K562 (cell line): ENCODE results near the gene TOM1L2. TPM values are rescaled to one million over a fixed set of nuclear protein-coding genes. Genes with fewer than 3 reads are reported as not detected.

Experiments used
- ATAC-seq: fragments of 200-7000 bp; cut with Tn5 transposase; 3 replicates; pipeline ENCODE4 v1.9.1; 2020; ENCODE audit warnings: moderate library complexity
- BruUV-seq: library from RNA; stranded (reverse); fragments of 400-500 nt; replicated peaks from 2 replicates; lab custom pipeline; 2021; lab: Mats Ljungman, UMichigan
- CTCF ChIA-PET: fragments of 300-600 bp; formaldehyde crosslinking; extraction: SDS; loops from one replicate; lab custom pipeline; 2021; ENCODE audit warnings: low intra/inter-chr PET ratio; lab: Yijun Ruan, JAX
- POLR2A ChIA-PET: fragments of 300-600, 350-650 bp; sonication (Branson Sonifier 250); formaldehyde crosslinking; extraction: SDS; loops from one replicate; lab custom pipeline; 2021; ENCODE audit warnings: antibody characterized with exemption, inconsistent platforms; lab: Yijun Ruan, JAX
- DNase-seq, 4 experiments: peaks; one replicate each; pipeline versions ENCODE4 v3.0.0 to v3.0.0-alpha.2; 2011 to 2018; ENCODE audit warnings: low spot score in 3 of 4, mixed read lengths in 3 of 4; ENCODE audit errors: extremely low read depth in 1 of 4
- FAIRE-seq: peaks from 2 replicates; lab custom pipeline; 2011; peaks lifted over from hg19 to GRCh38; lab: Jason Lieb, UNC
- H2AFZ ChIP-seq: 2 replicates; pipeline ENCODE4 v1.6.0; 2011; ENCODE audit warnings: low read depth, low read length, control low read depth, inconsistent platforms
- H3K27ac ChIP-seq: fragments of 200-600 bp; 3 replicates; pipeline ENCODE4 v1.8.0; 2011; ENCODE audit warnings: low read depth, mild to moderate bottlenecking, control low read depth, inconsistent platforms, low read length, moderate library complexity, mixed read lengths; ENCODE audit errors: extremely low read depth
- H3K27me3 ChIP-seq, 2 experiments: fragments of 300-600 bp in 1 of 2; 2 replicates in 1 of 2; 3 replicates in 1 of 2; pipeline versions ENCODE4 v1.6.0 to v1.8.0; 2011; ENCODE audit warnings: inconsistent platforms in 2 of 2, low read length in 2 of 2, mild to moderate bottlenecking in 1 of 2, mixed read lengths in 1 of 2, moderate library complexity in 1 of 2; ENCODE audit not compliant: control insufficient read depth in 2 of 2, insufficient read depth in 2 of 2
- H3K36me3 ChIP-seq: fragments of 300-600 bp; 3 replicates; pipeline ENCODE4 v1.8.0; 2011; ENCODE audit warnings: mild to moderate bottlenecking, low read length, inconsistent platforms; ENCODE audit not compliant: control insufficient read depth, insufficient read depth
- H3K4me1 ChIP-seq, 2 experiments: fragments of 200-600 bp in 1 of 2; replicated peaks in 1 of 2; 2 replicates in 1 of 2; 3 replicates in 1 of 2; pipeline versions ENCODE4 v1.5.1 to v1.8.0; 2011; ENCODE audit warnings: inconsistent platforms in 2 of 2, low read length in 2 of 2, mild to moderate bottlenecking in 1 of 2, mixed read lengths in 1 of 2, moderate library complexity in 1 of 2; ENCODE audit not compliant: control insufficient read depth in 2 of 2, insufficient read depth in 2 of 2
- H3K4me2 ChIP-seq: 2 replicates; pipeline ENCODE4 v1.6.1; 2011; ENCODE audit warnings: low read length, control low read depth, inconsistent platforms, mixed read lengths; ENCODE audit not compliant: insufficient read depth
- H3K4me3 ChIP-seq: fragments of 200-600 bp; sonication (generic), shearing (Covaris generic); 2 replicates; pipeline ENCODE4 v1.5.1; 2016; ENCODE audit warnings: control low read depth, inconsistent platforms
- H3K79me2 ChIP-seq: fragments of 200-600 bp; 3 replicates; pipeline ENCODE4 v1.8.0; 2011; ENCODE audit warnings: low read length, inconsistent platforms; ENCODE audit not compliant: control insufficient read depth, insufficient read depth
- H3K9ac ChIP-seq, 2 experiments: 2 replicates each; pipeline versions ENCODE4 v1.6.0 to v1.6.1; 2011; ENCODE audit warnings: low read depth in 2 of 2, low read length in 2 of 2, control low read depth in 1 of 2, inconsistent platforms in 1 of 2, mild to moderate bottlenecking in 1 of 2, mixed read lengths in 1 of 2; ENCODE audit not compliant: insufficient read depth in 1 of 2
- H3K9me1 ChIP-seq: one replicate; pipeline ENCODE4 v1.6.0; 2011; ENCODE audit warnings: inconsistent platforms, mild to moderate bottlenecking, low read length, moderate library complexity; ENCODE audit not compliant: control insufficient read depth, insufficient read depth
- H3K9me3 ChIP-seq: replicated peaks from 2 replicates; pipeline ENCODE4 v1.5.1; 2011; ENCODE audit warnings: low read depth, low read length, inconsistent platforms; ENCODE audit not compliant: control insufficient read depth, insufficient read depth
- H4K20me1 ChIP-seq: replicated peaks from 2 replicates; pipeline ENCODE4 v1.6.1; 2011; ENCODE audit warnings: low read length, inconsistent platforms, mixed read lengths; ENCODE audit not compliant: control insufficient read depth, insufficient read depth
- ATF2 ChIP-seq: sonication (generic); formaldehyde crosslinking; IDR thresholded peaks from 2 replicates; pipeline ENCODE4 v1.8.1; 2022; ENCODE audit warnings: missing genetic modification reagents
- BMI1 ChIP-seq: fragments of 150-350 bp; IDR thresholded peaks from 2 replicates; pipeline ENCODE4 v1.6.1; 2014; ENCODE audit warnings: low read length
- KLF10 ChIP-seq: fragments of 250-450 bp; sonication (Bioruptor Pico); IDR thresholded peaks from 2 replicates; pipeline ENCODE4 v1.6.1; 2021; ENCODE audit warnings: matching md5 sums
- L3MBTL2 ChIP-seq: fragments of 450-650 bp; IDR thresholded peaks from 2 replicates; pipeline ENCODE4 v1.6.1; 2016; ENCODE audit warnings: mild to moderate bottlenecking, moderate library complexity
- MAX ChIP-seq: sonication (generic); formaldehyde crosslinking; IDR thresholded peaks from 2 replicates; pipeline ENCODE4 v1.9.0; 2022; ENCODE audit warnings: mild to moderate bottlenecking, missing genetic modification reagents
- NCOA1 ChIP-seq: fragments of 450-650 bp; IDR thresholded peaks from 2 replicates; pipeline ENCODE4 v1.6.1; 2016; ENCODE audit warnings: low read depth
- NFRKB ChIP-seq: fragments of 450-650 bp; IDR thresholded peaks from 2 replicates; pipeline ENCODE4 v1.6.1; 2016; ENCODE audit warnings: low read depth
- PHF20 ChIP-seq: fragments of 450-650 bp; IDR thresholded peaks from 2 replicates; pipeline ENCODE4 v1.6.1; 2018; ENCODE audit not compliant: partially characterized antibody
- PKNOX1 ChIP-seq: fragments of 450-650 bp; IDR thresholded peaks from 2 replicates; pipeline ENCODE4 v1.6.1; 2016
- SAP30 ChIP-seq: fragments of 200-600 bp; sonication (generic); IDR thresholded peaks from 2 replicates; pipeline ENCODE4 v1.6.1; 2012; ENCODE audit warnings: borderline replicate concordance, low read depth, mild to moderate bottlenecking, moderate library complexity, low read length, control low read depth, inconsistent platforms; ENCODE audit not compliant: insufficient read depth, poor library complexity, severe bottlenecking
- SOX6 ChIP-seq: fragments of 450-650 bp; IDR thresholded peaks from 2 replicates; pipeline ENCODE4 v1.6.1; 2014; ENCODE audit warnings: mild to moderate bottlenecking
- ZEB2 ChIP-seq: fragments of 450-650 bp; IDR thresholded peaks from 2 replicates; pipeline ENCODE4 v1.6.1; 2016
- ZNF239 ChIP-seq: fragments of 250-450 bp; sonication (Bioruptor Pico); IDR thresholded peaks from 2 replicates; pipeline ENCODE4 v1.4.0; 2020; ENCODE audit warnings: mild to moderate bottlenecking
- WGBS: fragments of 100-300 bp; shearing (Covaris generic); methylation state at CpG from one replicate; pipeline ENCODE4 v1.1.6; 2016; ENCODE audit warnings: low coverage, mixed read lengths; ENCODE audit not compliant: insufficient coverage; ENCODE audit errors: missing lambda C conversion rate; 5-methylcytosine and 5-hydroxymethylcytosine counted together
- in situ Hi-C: fragments of 300-500 bp; cut with MboI; formaldehyde crosslinking; loops from 4 replicates; pipeline ENCODE4 v1.15.0; 2018; ENCODE audit warnings: inconsistent platforms, mixed read lengths
- intact Hi-C: fragments of 100-400 bp; cut with micrococcal nuclease; formaldehyde crosslinking; loops from 2 replicates; pipeline ENCODE4 v1.14.2; 2022
- polyA plus RNA-seq, 8 experiments: library from polyadenylated mRNA; depleted of rRNA in 4 of 8; stranded (reverse) in 5 of 8; unstranded in 3 of 8; fragments of >200 nt; fragmentation: Nextera tagmentation in 2 of 8; fragmentation: Illumina TruSeq in 1 of 8; extraction: Ambion mirVana in 2 of 8; extraction: Trizol in 1 of 8; gene quantifications; 2 replicates each; pipeline versions ENCODE4 v1.2.1 to v1.2.3, GENCODE V29; 2011 to 2014; ENCODE audit warnings: inconsistent platforms in 1 of 8, missing spikeins in 1 of 8
- total RNA-seq, 7 experiments: library from RNA; depleted of rRNA in 6 of 7; stranded (reverse); fragments of >200 nt in 6 of 7; fragmentation: Illumina TruSeq in 2 of 7; extraction: Trizol in 2 of 7; gene quantifications; 2 replicates each; pipeline versions ENCODE4 v1.2.1 to v1.2.3, GENCODE V29; 2011 to 2021; ENCODE audit warnings: low replicate concordance in 1 of 7

Gene TOM1L2
- total and polyA plus RNA-seq, 9 of the 15 experiments (the other 6 are each of a cell fraction or from before 2014, with no cell fraction given), result 0.07 to 6.0 (median 2.5) TPM

- no peak for TF ChIP-seq SAP30
- TF ChIP-seq KLF10 (CRISPR knock-in tag), result no peak
- no peak for TF ChIP-seq MAX (CRISPR knock-in tag)
- no peak for TF ChIP-seq PHF20
- no peak for TF ChIP-seq NCOA1
- no peak for TF ChIP-seq ZNF239 (CRISPR knock-in tag)
- TF ChIP-seq NFRKB, result no peak
- TF ChIP-seq L3MBTL2, result no peak
These were observed 9.1 kb downstream of the TOM1L2 start (continued) for GRCh38 chr17:17963066-17963465.

- peak; percentile 66; the same call in 1 of the 2 replicates for TF ChIP-seq SOX6
- peak; percentile 55 for TF ChIP-seq PKNOX1
- TF ChIP-seq BMI1, result no peak
- no peak for TF ChIP-seq ATF2 (CRISPR knock-in tag)
- no peak for TF ChIP-seq ZEB2
- Histone ChIP-seq H3K36me3 (no peaks in the 10 kb centered on the region), H3K27me3 (no peaks in the 10 kb centered on the region), H3K9me3 (no peaks in the 10 kb centered on the region), H3K4me1 (peaks cover 7 to 8% of the 10 kb centered on the region in 2 experiments; a peak in 3 of 5 replicates), H3K27ac (no peak overlapping the region), H2AFZ (no peak overlapping the region), H3K4me3 (no peak overlapping the region), H3K79me2 (no peaks in the 10 kb centered on the region), H4K20me1 (no peaks in the 10 kb centered on the region; the same call in 1 of the 2 replicates), H3K4me2 (no peak overlapping the region), H3K9ac (no peak overlapping the region), H3K9me1 (no peaks in the 10 kb centered on the region)
- ChIA-PET POLR2A (interaction anchor here (0.8 kb wide), 1 partner anchor 15 kb away, joined by 3 read pairs; no protein-coding TSS in a partner anchor), CTCF (no interaction called here)
- no peak for FAIRE-seq
- 33% methylated on average over 5 of the region's 5 CpGs for WGBS
- ATAC-seq, result no peak
- in situ Hi-C loops (no loop called here), intact Hi-C loops (no loop called here)
- no TSS peak for BruUV-seq
- no peak for DNase-seq
These were observed 11.6 kb downstream of the TOM1L2 start for GRCh38 chr17:17960500-17961030.
